22Rv1 (cell line): Measurements from ENCODE around the gene DHFR2.

Source experiments
- H3K27ac ChIP-seq: fragments of 450-650 bp; 2 replicates; pipeline ENCODE4 v1.5.1; 2017
- CTCF ChIP-seq: fragments of 450-650 bp; IDR thresholded peaks from 2 replicates; pipeline ENCODE4 v1.5.1; 2017; ENCODE audit warnings: mild to moderate bottlenecking
- ZFX ChIP-seq: fragments of 450-650 bp; IDR thresholded peaks from 2 replicates; pipeline ENCODE4 v1.6.1; 2017; ENCODE audit warnings: antibody characterized with exemption, borderline replicate concordance

DHFR2 gene

GRCh38 chr3:94076055-94076454 lies 13.3 kb upstream of the DHFR2 start:
- H3K27ac ChIP-seq = no peak overlapping the region
- TF ChIP-seq ZFX (no peak), CTCF (no peak)

GRCh38 chr3:94071713-94072284 lies 9.1 kb upstream of the DHFR2 start:
- no peak overlapping the region for H3K27ac ChIP-seq
- TF ChIP-seq CTCF = no peak
- no peak for TF ChIP-seq ZFX

- no peak overlapping the region for H3K27ac ChIP-seq
- TF ChIP-seq CTCF (no peak), ZFX (no peak)
These were observed 7.7 kb upstream of the DHFR2 start for GRCh38 chr3:94070341-94070911.

GRCh38 chr3:94069194-94069813 lies 6.6 kb upstream of the DHFR2 start:
- no peak overlapping the region for H3K27ac ChIP-seq
- TF ChIP-seq ZFX (no peak), CTCF (peak; percentile 74)

- no peak for TF ChIP-seq ZFX
- H3K27ac ChIP-seq = no peak overlapping the region
These were observed 4.1 kb upstream of the DHFR2 start for GRCh38 chr3:94066506-94067500.

GRCh38 chr3:94065819-94066480 lies 3.2 kb upstream of the DHFR2 start:
- TF ChIP-seq CTCF (no peak), ZFX (no peak)
- no peak overlapping the region for H3K27ac ChIP-seq

GRCh38 chr3:94065122-94065521 lies 2.4 kb upstream of the DHFR2 start:
- H3K27ac ChIP-seq = no peak overlapping the region
- no peak for TF ChIP-seq ZFX
- no peak for TF ChIP-seq CTCF
